Endothelial cell of umbilical vein (primary cell): Measurements from ENCODE around the gene SNCB.

Experiments used
- MYC ChIP-seq: IDR thresholded peaks from one replicate; pipeline ENCODE4 v1.6.1; 2011; ENCODE audit warnings: mild to moderate bottlenecking, low read depth, low read length
- TF ChIP-seq, protein P1 (sequence below), 2 donors: IDR thresholded peaks; 1 replicate in 1 of 2; 2 replicates in 1 of 2; pipeline ENCODE4 v1.5.1; 2011; ENCODE audit warnings: low read length in 2 of 2, mild to moderate bottlenecking in 2 of 2, moderate library complexity in 2 of 2, control low read depth in 1 of 2, inconsistent platforms in 1 of 2, low read depth in 1 of 2; ENCODE audit not compliant: insufficient read depth in 1 of 2; ENCODE audit errors: extremely low read depth in 1 of 2

DNA sequence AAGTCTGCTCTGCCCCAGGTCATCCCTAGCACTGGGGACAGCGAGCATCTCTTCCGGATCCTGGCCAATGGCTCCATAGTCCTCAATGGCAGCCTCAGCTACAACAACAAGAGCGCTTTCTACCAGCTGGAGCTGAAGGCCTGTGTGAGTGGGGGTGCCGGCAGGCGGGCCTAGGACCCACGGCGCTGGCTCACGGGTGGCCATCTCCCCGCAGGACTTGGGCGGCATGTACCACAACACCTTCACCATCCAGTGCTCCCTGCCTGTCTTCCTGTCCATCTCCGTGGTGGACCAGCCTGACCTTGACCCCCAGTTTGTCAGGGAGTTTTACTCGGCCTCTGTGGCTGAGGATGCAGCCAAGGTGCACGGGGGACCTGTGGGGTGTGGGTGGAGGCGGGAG lies 55.3 kb downstream of the SNCB start:
- TF ChIP-seq, protein P1, sequence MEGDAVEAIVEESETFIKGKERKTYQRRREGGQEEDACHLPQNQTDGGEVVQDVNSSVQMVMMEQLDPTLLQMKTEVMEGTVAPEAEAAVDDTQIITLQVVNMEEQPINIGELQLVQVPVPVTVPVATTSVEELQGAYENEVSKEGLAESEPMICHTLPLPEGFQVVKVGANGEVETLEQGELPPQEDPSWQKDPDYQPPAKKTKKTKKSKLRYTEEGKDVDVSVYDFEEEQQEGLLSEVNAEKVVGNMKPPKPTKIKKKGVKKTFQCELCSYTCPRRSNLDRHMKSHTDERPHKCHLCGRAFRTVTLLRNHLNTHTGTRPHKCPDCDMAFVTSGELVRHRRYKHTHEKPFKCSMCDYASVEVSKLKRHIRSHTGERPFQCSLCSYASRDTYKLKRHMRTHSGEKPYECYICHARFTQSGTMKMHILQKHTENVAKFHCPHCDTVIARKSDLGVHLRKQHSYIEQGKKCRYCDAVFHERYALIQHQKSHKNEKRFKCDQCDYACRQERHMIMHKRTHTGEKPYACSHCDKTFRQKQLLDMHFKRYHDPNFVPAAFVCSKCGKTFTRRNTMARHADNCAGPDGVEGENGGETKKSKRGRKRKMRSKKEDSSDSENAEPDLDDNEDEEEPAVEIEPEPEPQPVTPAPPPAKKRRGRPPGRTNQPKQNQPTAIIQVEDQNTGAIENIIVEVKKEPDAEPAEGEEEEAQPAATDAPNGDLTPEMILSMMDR (IDR thresholded peaks at IDR 0.05; ENCODE audit: extremely low read depth in 1 of 2, insufficient read depth in 1 of 2, low read depth in 1 of 2, low read length in 2 of 2): no peak
- no peak for TF ChIP-seq MYC
